ENCODE results near the gene ALDOB.

- no peak for TF ChIP-seq CTCF (IDR thresholded peaks at IDR 0.05)
- no peak for TF ChIP-seq REST (IDR thresholded peaks at IDR 0.05; ENCODE audit: insufficient read depth in 1 of 2, low read depth in 2 of 2, low read length in 1 of 2)
- TF ChIP-seq POLR2AphosphoS5 (IDR thresholded peaks at IDR 0.05; ENCODE audit: low read depth, low read length), result no peak
- TF ChIP-seq SIN3A (IDR thresholded peaks at IDR 0.05; ENCODE audit: borderline replicate concordance, insufficient read depth, low read depth, low read length), result no peak
Measured at GRCh38 chr9:101372327-101373118, 63.1 kb downstream of the ALDOB start.

Measured in Panc1 (cell line).